Embryonic facial prominence (tissue), 1 donor: ENCODE results near the gene PGR.

ENCODE experiments used
- DNase-seq: peaks from one replicate; pipeline ENCODE4 v3.0.0-alpha.2; 2016; ENCODE audit errors: extremely low spot score

PGR gene

GRCh38 chr11:101009690-101010055, 119.9 kb downstream of the PGR start:
- DNase-seq, result no peak

- DNase-seq, result no peak
Measured at GRCh38 chr11:101008961-101009689, 120.5 kb downstream of the PGR start.

GRCh38 chr11:101003468-101003867, 126.1 kb downstream of the PGR start:
- DNase-seq, result no peak

GRCh38 chr11:100999756-101000155, 129.9 kb downstream of the PGR start:
- DNase-seq, result no peak

GRCh38 chr11:100994966-100995365, 134.6 kb downstream of the PGR start:
- DNase-seq, result no peak

- DNase-seq, result no peak
Measured at GRCh38 chr11:100991541-100991940, 138.1 kb downstream of the PGR start.

- no peak for DNase-seq
Measured at GRCh38 chr11:100990931-100991330, 138.7 kb downstream of the PGR start.

GRCh38 chr11:100984668-100985067, 144.9 kb downstream of the PGR start:
- no peak for DNase-seq

- DNase-seq, result no peak
Measured at GRCh38 chr11:100981196-100981824, 148.3 kb downstream of the PGR start.

GRCh38 chr11:100980156-100980555, 149.5 kb downstream of the PGR start:
- no peak for DNase-seq
